GM21526 (cell line): ENCODE measurements around the gene MIER2.
"Not testable (repeated sequence)": the region's sequence is repeated elsewhere in the genome, so short reads cannot be mapped to it uniquely, and the experiment has no call there.

Source experiments
- ATAC-seq: cut with Tn5 transposase; IDR thresholded peaks from one replicate; pipeline ENCODE4 v1.9.1; 2021; ENCODE audit warnings: moderate library complexity; ENCODE audit not compliant: unreplicated experiment, low FRiP score

MIER2 gene

DNA sequence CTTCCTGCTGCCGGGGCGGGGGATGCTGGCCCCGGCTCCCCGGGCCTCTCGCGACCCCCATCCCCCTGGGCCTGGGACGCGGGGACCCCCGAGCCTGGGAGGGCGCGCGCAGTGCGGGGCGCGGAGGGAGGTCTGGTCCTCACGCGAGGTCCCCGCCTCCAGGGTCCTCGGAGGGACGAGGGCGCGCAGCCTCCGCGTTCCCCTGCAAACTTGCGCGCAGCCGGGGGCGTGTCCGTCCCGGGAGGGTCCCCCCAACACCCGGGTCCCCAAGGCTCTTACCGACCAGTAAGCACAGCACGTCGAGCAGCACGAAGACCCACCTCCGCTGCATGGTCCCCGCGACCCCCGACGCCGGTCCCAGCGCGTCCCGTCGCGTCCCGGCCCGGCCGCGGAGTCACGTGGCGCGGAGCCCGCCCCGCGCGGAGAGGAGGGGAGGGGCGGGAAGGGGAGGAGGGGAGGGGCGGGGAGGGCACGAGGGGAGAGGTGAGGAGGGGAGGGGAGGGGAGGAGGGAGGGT, 53.5 kb downstream of the MIER2 start, which contains the start of gene PLPP2:
Gene PLPP2, minus strand, starts transcription at position 398 of the 516 bp plus-strand sequence. Its CDS starts 67 bp downstream, at position 331.
- ATAC-seq, result no peak

GRCh38 chr19:290372-291005, 54.1 kb downstream of the MIER2 start:
- no peak for ATAC-seq

DNA sequence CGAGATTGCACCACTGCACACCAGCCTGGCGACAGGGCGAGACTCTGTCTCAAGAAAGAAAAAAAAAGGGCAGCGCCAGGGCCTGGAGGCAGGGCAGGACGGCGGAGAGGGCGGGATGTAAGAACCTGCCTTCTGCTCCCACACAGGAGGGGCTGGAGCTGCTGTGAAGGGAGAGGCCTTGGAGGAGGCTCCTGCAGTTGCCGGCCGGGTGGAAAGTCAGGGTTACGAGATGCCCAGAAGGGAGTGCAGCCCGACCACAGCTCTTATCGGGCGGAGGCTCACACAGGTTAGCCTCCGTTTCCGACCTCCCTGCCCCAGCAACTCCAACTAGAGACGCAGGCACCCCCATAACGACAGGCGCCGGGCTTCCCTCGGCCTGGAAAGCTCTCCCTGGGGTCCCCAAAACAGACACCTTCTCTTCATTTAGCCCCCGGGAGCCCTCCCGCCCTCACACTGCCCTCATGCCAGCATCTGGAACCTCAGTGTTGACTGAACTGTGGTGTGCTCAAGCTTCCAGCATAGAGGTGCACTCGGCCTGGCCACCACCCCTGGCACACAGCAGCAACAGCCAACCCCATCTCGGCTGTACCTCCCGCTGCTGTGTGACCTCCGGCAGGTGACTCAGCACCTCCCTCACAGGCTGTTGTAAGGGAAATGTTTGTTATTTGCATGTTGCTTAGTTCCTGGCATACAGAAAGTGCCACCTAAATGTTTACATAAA, 54.8 kb downstream of the MIER2 start:
- ATAC-seq, result no peak

GRCh38 chr19:288911-289310, 55.7 kb downstream of the MIER2 start:
- no peak for ATAC-seq

DNA sequence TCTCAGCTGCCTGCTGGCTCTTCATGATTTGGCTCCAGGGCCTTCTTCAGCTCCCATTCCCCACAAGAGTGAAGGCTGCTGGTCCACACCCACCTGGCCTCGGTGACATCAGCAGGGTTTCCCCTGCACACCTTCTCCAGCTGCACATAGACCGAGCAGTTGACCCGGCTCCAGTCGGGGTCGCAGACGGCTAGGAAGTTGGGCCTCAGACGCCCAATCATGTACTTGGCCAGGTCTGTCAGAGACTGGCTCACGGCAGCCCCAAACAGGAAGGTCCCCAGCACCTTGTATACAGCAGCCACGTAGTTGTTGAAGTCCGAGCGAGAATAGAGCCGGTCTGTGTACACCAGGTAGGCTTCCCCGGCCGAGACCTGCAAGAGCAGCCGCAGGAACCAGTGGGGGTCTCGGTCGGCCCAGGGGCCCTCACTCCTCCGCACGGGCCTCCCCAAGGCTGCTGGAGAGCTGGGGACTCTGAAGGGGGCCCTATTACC, 57.2 kb downstream of the MIER2 start:
- no peak for ATAC-seq

- no peak for ATAC-seq
These were observed 61.2 kb downstream of the MIER2 start for GRCh38 chr19:283395-283794.

DNA sequence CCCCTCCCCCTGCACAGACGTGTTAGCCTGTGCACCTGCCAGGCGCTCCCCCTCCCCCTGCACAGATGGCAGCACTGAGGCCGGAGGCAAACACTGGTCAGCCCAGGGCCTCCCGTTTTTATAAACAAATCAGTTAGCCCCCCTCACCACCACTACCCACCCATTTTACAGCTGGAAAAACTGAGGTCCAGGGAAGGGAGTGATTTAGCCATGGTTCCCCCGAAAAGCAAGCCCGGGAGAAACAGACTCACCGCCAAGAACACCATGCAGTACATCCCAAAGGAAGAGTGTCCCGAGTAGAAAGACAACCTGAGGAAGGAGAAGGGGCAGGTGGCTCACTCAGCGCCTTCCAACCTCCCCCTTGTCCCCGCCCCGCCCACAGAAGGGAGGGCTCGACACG, 62.1 kb downstream of the MIER2 start:
- ATAC-seq, result no peak

DNA sequence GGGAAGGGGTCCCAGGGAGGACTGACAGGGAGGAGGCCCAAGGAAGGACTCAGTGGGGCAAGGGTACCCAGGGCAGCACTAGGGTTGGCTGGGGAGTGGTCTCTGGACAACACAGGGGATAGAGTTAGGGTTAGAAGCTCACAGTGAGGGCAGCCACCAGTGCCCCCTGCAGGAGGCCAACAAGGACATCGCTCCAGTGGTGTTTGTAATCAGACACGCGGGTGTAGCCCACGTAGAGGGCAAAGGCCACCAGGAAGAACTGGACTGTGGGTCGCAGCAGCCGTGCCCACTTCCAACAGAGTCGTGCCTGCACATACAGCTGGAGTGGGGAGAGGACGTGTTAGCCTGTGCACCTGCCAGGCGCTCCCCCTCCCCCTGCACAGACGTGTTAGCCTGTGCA, 62.6 kb downstream of the MIER2 start:
- no peak for ATAC-seq

- no peak for ATAC-seq
These were observed 63.3 kb downstream of the MIER2 start for GRCh38 chr19:281156-281853.

GRCh38 chr19:280541-281009, 64.0 kb downstream of the MIER2 start:
- no peak for ATAC-seq

DNA sequence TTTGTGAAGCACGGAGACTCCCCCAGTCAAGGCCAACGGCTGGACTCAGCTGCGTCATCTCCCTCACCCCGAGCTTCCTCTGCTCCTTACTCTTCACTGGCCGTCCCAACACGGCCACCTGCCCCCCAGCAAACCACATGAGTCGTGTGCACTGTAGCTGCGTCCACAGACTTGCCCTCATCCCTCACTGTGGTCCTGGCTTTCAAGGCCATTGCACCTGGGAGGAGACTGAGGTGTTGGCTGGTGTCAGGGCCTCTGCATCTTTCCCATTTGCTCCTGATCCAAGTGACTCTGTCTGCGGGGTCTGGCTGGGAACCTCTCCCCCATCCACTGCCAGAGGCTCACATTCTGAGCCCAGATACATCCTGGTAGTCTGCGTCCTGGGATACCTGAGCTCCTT, 64.9 kb downstream of the MIER2 start:
- no peak for ATAC-seq

DNA sequence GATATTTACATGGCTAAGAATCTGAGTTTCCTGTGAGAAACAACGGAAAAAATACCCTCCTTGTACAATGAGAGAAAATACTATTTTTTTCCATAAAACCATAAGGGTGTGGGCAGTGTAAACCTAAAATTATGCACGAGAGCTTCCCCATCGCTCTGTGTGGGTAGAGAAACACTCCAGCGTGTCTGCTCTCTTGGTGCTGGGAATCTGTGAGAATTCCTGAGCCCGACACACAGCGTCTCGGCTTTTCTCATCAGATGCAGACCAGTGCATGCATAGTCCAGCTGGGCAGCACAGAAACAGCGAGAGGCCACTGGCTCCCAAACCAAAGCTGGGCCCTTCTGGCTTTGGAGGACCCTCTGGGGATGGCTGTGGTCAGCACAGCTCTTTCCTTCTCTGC, 65.4 kb downstream of the MIER2 start:
- ATAC-seq, result no peak

- ATAC-seq, result no peak
These were observed 66.9 kb downstream of the MIER2 start for GRCh38 chr19:277581-278165.

- ATAC-seq, result no peak
These were observed 67.5 kb downstream of the MIER2 start for GRCh38 chr19:277131-277530.

GRCh38 chr19:275958-276646, 68.5 kb downstream of the MIER2 start:
- ATAC-seq, result no peak

- no peak for ATAC-seq
These were observed 69.6 kb downstream of the MIER2 start for GRCh38 chr19:275000-275399.

- no peak for ATAC-seq
These were observed 71.2 kb downstream of the MIER2 start for GRCh38 chr19:273393-273792.

GRCh38 chr19:271856-272255, 72.7 kb downstream of the MIER2 start:
- ATAC-seq, result no peak

DNA sequence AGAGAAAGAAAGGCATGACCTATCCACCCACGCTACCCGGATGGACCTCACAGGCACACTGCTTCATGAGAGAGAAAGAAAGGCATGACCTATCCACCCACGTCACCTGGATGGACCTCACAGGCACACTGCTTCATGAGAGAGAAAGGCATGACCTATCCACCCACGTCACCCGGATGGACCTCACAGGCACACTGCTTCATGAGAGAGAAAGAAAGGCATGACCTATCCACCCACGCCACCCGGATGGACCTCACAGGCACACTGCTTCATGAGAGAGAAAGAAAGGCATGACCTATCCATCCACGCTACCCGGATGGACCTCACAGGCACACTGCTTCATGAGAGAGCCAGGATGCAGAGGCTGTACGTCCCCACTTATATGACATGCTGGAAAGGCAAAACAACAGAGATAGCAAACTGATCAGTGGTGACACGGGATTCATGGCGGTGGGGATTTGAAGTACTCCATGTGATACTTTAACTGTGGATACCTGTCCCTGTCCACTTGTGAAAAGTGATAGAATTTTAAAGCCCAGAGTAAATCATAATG, 73.8 kb downstream of the MIER2 start:
- not testable (repeated sequence) for ATAC-seq

- ATAC-seq, result no peak
These were observed 75.4 kb downstream of the MIER2 start for GRCh38 chr19:269241-269640.
